ENCODE results near the gene ACP7.

The ACP7 gene

DNA sequence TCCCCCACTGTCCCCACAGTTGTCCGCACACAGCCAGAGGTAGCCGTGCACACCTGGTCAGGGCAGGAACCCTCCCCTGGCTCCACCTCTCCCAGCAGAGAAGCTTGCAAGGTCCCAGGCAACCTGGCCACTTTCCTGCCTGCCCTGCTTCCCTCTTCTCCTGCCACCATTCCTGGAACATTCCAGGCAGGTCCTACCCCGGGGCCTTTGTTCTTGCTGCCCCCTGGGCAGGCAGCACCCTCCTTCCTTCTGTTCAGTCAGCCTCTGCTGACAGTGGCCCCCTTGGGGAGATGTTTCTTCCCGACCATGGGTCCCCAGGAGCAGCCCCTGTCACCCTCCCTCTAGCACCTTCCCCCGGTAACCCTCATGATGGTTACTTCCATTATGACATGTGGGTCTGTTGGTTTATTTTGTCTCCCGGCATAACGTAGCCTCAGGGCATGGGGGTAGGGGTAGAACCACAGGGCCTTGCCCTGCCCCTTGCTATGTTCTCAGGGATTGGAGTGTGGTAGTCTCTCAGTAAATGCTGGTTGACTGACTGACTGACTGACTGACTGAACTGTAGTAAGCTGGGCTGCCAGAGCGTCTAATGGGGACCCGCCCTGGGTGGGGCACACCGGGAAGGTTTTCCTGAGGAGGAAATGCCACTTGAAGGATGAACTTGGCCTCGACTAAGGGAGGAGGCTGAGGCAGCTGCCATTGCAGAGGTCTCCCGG is 52.2 kb downstream of the ACP7 start:
- TF ChIP-seq CTCF (conservative IDR thresholded peaks at IDR 0.05) = no peak
- H3K27ac ChIP-seq = peak overlapping the region; percentile 100

DNA sequence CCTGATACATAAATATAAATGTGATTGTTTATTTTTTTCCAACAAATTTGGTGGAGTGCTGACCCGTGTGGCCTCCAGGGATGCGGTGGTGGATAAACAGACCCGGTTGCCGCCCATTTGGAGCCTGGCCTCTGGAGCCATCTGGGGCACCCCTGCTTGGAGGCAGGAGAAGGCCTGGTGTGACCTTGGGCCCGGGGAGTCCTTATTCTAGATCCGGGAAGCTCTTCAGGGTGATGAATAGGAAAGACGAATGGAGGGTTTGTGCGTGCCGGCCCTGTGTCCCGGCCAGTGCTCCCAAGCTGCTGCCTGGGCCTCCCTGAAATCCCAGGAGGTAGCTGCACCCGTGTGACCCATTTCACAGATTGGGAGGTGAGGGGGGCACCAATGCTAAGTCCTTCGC is 53.0 kb downstream of the ACP7 start:
- peak overlapping the region; percentile 100 for H3K27ac ChIP-seq

GRCh38 chr19:39138221-39139211 is 54.3 kb downstream of the ACP7 start:
- no peak for TF ChIP-seq CTCF (conservative IDR thresholded peaks at IDR 0.05)
- peak overlapping the region; percentile 100 for H3K27ac ChIP-seq

More for the DNA sequence above, 53.0 kb downstream of the ACP7 start:
- no peak for TF ChIP-seq CTCF (conservative IDR thresholded peaks at IDR 0.05)

- peak overlapping the region; percentile 100; the same call in 1 of the 2 replicates for H3K27ac ChIP-seq
These were observed 55.2 kb downstream of the ACP7 start for GRCh38 chr19:39139305-39139874.

GRCh38 chr19:39139971-39140453 is 55.8 kb downstream of the ACP7 start:
- peak overlapping the region; percentile 100 for H3K27ac ChIP-seq
- TF ChIP-seq CTCF (conservative IDR thresholded peaks at IDR 0.05) = no peak

More at GRCh38 chr19:39139305-39139874, 55.2 kb downstream of the ACP7 start:
- TF ChIP-seq CTCF (conservative IDR thresholded peaks at IDR 0.05) = no peak

DNA sequence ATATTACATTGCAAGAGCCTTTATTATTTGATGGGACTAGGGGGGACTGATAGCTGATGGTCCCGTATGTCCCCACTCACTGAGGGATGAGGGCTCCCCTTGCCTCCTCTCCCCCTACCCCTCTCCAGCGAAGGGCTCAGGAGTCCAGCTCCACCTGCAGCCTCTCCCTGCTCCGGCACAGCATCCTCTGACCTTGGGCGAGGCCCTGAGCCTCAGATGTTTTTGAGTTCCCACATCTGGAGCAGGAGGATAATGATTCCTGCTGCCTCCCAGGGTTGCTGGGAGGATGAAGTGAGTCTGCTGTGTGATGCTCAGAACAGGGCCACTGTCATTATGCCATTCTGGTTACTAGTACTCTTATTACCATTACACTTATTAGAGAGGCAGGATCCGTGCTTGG is 56.4 kb downstream of the ACP7 start:
- H3K27ac ChIP-seq = peak overlapping the region; percentile 100
- no peak for TF ChIP-seq CTCF (conservative IDR thresholded peaks at IDR 0.05)

- no peak for TF ChIP-seq CTCF (conservative IDR thresholded peaks at IDR 0.05)
- peak overlapping the region; percentile 100 for H3K27ac ChIP-seq
These were observed 57.8 kb downstream of the ACP7 start for GRCh38 chr19:39141929-39142328.
